ENCODE results near the gene TLR4. TPM values are rescaled to one million over a fixed set of nuclear protein-coding genes. Genes with fewer than 3 reads are reported as not detected.

The TLR4 gene
- total and polyA plus RNA-seq, 2 of the 4 experiments (the other 2 are of a cell fraction): under 0.01 TPM; not detected in 1

- Histone ChIP-seq H2BK15ac (ENCODE audit: low read depth, low read length) (no peak overlapping the region), H4K91ac (ENCODE audit: insufficient read depth, low read depth, low read length) (no peak overlapping the region), H3K79me1 (ENCODE audit: low read depth in 1 of 2, low read length in 2 of 2) (no peaks in the 10 kb centered on the region), H4K5ac (ENCODE audit: low read depth, low read length) (no peak overlapping the region), H3K56ac (ENCODE audit: extremely low read depth, insufficient read depth, low read length) (no peak overlapping the region), H2AFZ (replicated peaks; ENCODE audit: low read length, poor library complexity) (no peak overlapping the region), H2BK5ac (ENCODE audit: low read depth, low read length, poor library complexity, severe bottlenecking) (no peak overlapping the region), H3K27me3 (ENCODE audit: control insufficient read depth, insufficient read depth, low read length) (no peaks in the 10 kb centered on the region), H4K20me1 (ENCODE audit: insufficient read depth, low read length) (no peaks in the 10 kb centered on the region), H3K4ac (ENCODE audit: low read depth, low read length) (no peak overlapping the region), H3K4me1 (ENCODE audit: control insufficient read depth, insufficient read depth, low read length) (no peaks in the 10 kb centered on the region), H3K9me1 (ENCODE audit: insufficient read depth, low read length) (no peaks in the 10 kb centered on the region), H3K4me2 (ENCODE audit: low read depth, low read length) (no peak overlapping the region), H3K4me3 (ENCODE audit: insufficient read depth, low read depth, low read length) (no peak overlapping the region), H3K18ac (ENCODE audit: low read depth, low read length) (no peak overlapping the region), H3K36me3 (ENCODE audit: control insufficient read depth, insufficient read depth, low read length) (no peaks in the 10 kb centered on the region), H2BK20ac (ENCODE audit: low read depth, low read length) (no peak overlapping the region), H3K23ac (ENCODE audit: low read depth, low read length) (no peak overlapping the region), H2BK120ac (ENCODE audit: low read depth, low read length) (no peak overlapping the region), H3K14ac (replicated peaks; ENCODE audit: low read depth, low read length) (no peak overlapping the region), H2AK5ac (ENCODE audit: low read depth, low read length) (no peak overlapping the region), H3K9me3 (ENCODE audit: control insufficient read depth, insufficient read depth, low read length) (peaks cover 7% of the 10 kb centered on the region), H3K9ac (ENCODE audit: low read depth, low read length) (no peak overlapping the region), H4K8ac (ENCODE audit: low read depth in 2 of 2, low read length in 2 of 2) (no peak overlapping the region), H3K27ac (ENCODE audit: insufficient read depth, low read length) (no peak overlapping the region), H2AK9ac (replicated peaks; ENCODE audit: low read depth, low read length, poor library complexity) (no peak overlapping the region)
- 19% methylated on average over 3 of the region's 6 CpGs; no CpG with 5 or more reads in 1 of the 2 experiments for WGBS, 2 experiments (ENCODE audit: extremely low coverage in 2 of 2, insufficient read length in 1 of 2)
- intact Hi-C loops (cut with micrococcal nuclease) (no loop called here), in situ Hi-C loops (cut with MboI; ENCODE audit: low sequenced_read_pairs) (no loop called here), dilution Hi-C loops (cut with HindIII; ENCODE audit: low sequenced_read_pairs, unreplicated experiment) (no loop called here)
- no peak for DNase-seq
- no peak for ATAC-seq (ENCODE audit: low read depth)
- CTCF ChIA-PET: no interaction called here
- POLR2A ChIA-PET (ENCODE audit: unreplicated experiment): no interaction called here
- no TSS peak for BruUV-seq (replicated peaks)
- TF ChIP-seq RAD21 (IDR thresholded peaks at IDR 0.05; ENCODE audit: low read length) (no peak), CHD1 (IDR thresholded peaks at IDR 0.05; ENCODE audit: low read depth, low read length) (no peak), USF2 (IDR thresholded peaks at IDR 0.05; ENCODE audit: low read depth, low read length) (no peak), FOS (IDR thresholded peaks at IDR 0.05; ENCODE audit: low read depth, low read length) (no peak), SMC3 (IDR thresholded peaks at IDR 0.05; ENCODE audit: low read depth, low read length) (no peak), CTCF (conservative IDR thresholded peaks at IDR 0.05; ENCODE audit: low read depth, low read length) (no peak), MAZ (IDR thresholded peaks at IDR 0.05; ENCODE audit: borderline replicate concordance, low read depth, low read length) (no peak), POLR2A (IDR thresholded peaks at IDR 0.05; ENCODE audit: low read depth, low read length) (no peak), ELK1 (IDR thresholded peaks at IDR 0.05; ENCODE audit: borderline replicate concordance, low read depth, low read length) (no peak), RCOR1 (IDR thresholded peaks at IDR 0.05; ENCODE audit: insufficient replicate concordance, low read length) (no peak), NFE2L2 (IDR thresholded peaks at IDR 0.05; ENCODE audit: low read depth, low read length) (no peak), MXI1 (IDR thresholded peaks at IDR 0.05; ENCODE audit: borderline replicate concordance, low read depth, low read length) (no peak), BHLHE40 (IDR thresholded peaks at IDR 0.05; ENCODE audit: low read depth, low read length) (no peak), MAFK (IDR thresholded peaks at IDR 0.05; ENCODE audit: low read depth, low read length) (no peak), CEBPB (IDR thresholded peaks at IDR 0.05; ENCODE audit: low read depth, low read length) (no peak), RFX5 (IDR thresholded peaks at IDR 0.05; ENCODE audit: low read depth, low read length) (no peak)
These were observed 10.1 kb downstream of the TLR4 start for GRCh38 chr9:117714282-117714681.
